C4-2B (cell line): Measurements from ENCODE around the gene FBL.

Experiments used
- CTCF ChIP-seq: fragments of 450-650 bp; conservative IDR thresholded peaks from 2 replicates; pipeline ENCODE4 v1.5.1; 2017; ENCODE audit warnings: mild to moderate bottlenecking
- ZFX ChIP-seq: fragments of 450-650 bp; IDR thresholded peaks from 2 replicates; pipeline ENCODE4 v1.6.1; 2017

- TF ChIP-seq CTCF (no peak), ZFX (no peak)
Observed at GRCh38 chr19:39865186-39865585, 19.0 kb upstream of the FBL start.
